Hepatocyte (in vitro differentiated cells): ENCODE data around the gene CD81. TPM values are rescaled to one million over a fixed set of nuclear protein-coding genes. Genes with fewer than 3 reads are reported as not detected.

Experiments used
- DNase-seq: peaks from one replicate; pipeline ENCODE4 v3.0.0-alpha.2; 2016; ENCODE audit warnings: low spot score
- H2AFZ ChIP-seq: fragments of 200-600 bp; sonication (generic); 2 replicates; pipeline ENCODE4 v1.6.0; 2016; ENCODE audit warnings: antibody characterized with exemption, mild to moderate bottlenecking
- H3K27ac ChIP-seq: fragments of 200-600 bp; sonication (generic); 2 replicates; pipeline ENCODE4 v1.5.1; 2016; ENCODE audit warnings: mild to moderate bottlenecking
- H3K27me3 ChIP-seq: fragments of 200-600 bp; sonication (generic); 2 replicates; pipeline ENCODE4 v1.6.1; 2016
- H3K36me3 ChIP-seq: fragments of 200-600 bp; sonication (generic); replicated peaks from 2 replicates; pipeline ENCODE4 v1.5.1; 2016; ENCODE audit warnings: low read depth; ENCODE audit not compliant: insufficient read depth
- H3K4me1 ChIP-seq: fragments of 200-600 bp; sonication (generic); 2 replicates; pipeline ENCODE4 v1.5.1; 2016; ENCODE audit warnings: mild to moderate bottlenecking, moderate library complexity; ENCODE audit not compliant: insufficient read depth
- H3K4me2 ChIP-seq: fragments of 200-600 bp; sonication (generic); 2 replicates; pipeline ENCODE4 v1.6.0; 2016
- H3K4me3 ChIP-seq: fragments of 200-600 bp; sonication (generic); 2 replicates; pipeline ENCODE4 v1.5.1; 2016; ENCODE audit warnings: mild to moderate bottlenecking
- H3K79me2 ChIP-seq: fragments of 200-600 bp; sonication (generic); 2 replicates; pipeline ENCODE4 v1.6.0; 2017; ENCODE audit warnings: mild to moderate bottlenecking
- H3K9me2 ChIP-seq: fragments of 200-600 bp; sonication (generic); replicated peaks from 2 replicates; pipeline ENCODE4 v1.6.0; 2017; ENCODE audit warnings: mild to moderate bottlenecking; ENCODE audit not compliant: insufficient read depth
- H3K9me3 ChIP-seq: fragments of 200-600 bp; sonication (generic); 2 replicates; pipeline ENCODE4 v1.5.1; 2016; ENCODE audit warnings: low read depth, mild to moderate bottlenecking
- H4K20me1 ChIP-seq: fragments of 200-600 bp; sonication (generic); 2 replicates; pipeline ENCODE4 v1.6.0; 2016; ENCODE audit warnings: mild to moderate bottlenecking; ENCODE audit not compliant: insufficient read depth, poor library complexity, severe bottlenecking
- CTCF ChIP-seq: fragments of 200-600 bp; sonication (generic); IDR thresholded peaks from 2 replicates; pipeline ENCODE4 v1.5.1; 2016; ENCODE audit warnings: antibody characterized with exemption, mild to moderate bottlenecking; ENCODE audit not compliant: poor library complexity
- EZH2 ChIP-seq: fragments of 200-600 bp; sonication (generic); IDR thresholded peaks from 2 replicates; pipeline ENCODE4 v1.6.1; 2016; ENCODE audit warnings: antibody characterized with exemption, mild to moderate bottlenecking, borderline replicate concordance
- EZH2phosphoT487 ChIP-seq: fragments of 200-600 bp; sonication (generic); IDR thresholded peaks from one replicate; pipeline ENCODE4 v1.6.1; 2018; ENCODE audit warnings: antibody characterized with exemption, mild to moderate bottlenecking, low read depth, moderate library complexity; ENCODE audit not compliant: unreplicated experiment, severe bottlenecking
- WGBS: methylation state at CpG from one replicate; pipeline ENCODE4 v1.1.6; 2016; ENCODE audit warnings: low lambda C conversion rate; ENCODE audit errors: missing lambda C conversion rate; 5-methylcytosine and 5-hydroxymethylcytosine counted together
- polyA plus RNA-seq: library from polyadenylated mRNA; unstranded; fragments of >200 nt; fragmentation: Nextera tagmentation; extraction: Ambion mirVana; gene quantifications from 2 replicates; pipeline ENCODE4 v1.2.1, GENCODE V29; 2016
- total RNA-seq: library from RNA; depleted of rRNA; stranded (reverse); fragments of >200 nt; gene quantifications from 2 replicates; pipeline ENCODE4 v1.2.3, GENCODE V29; 2014

Gene CD81
- total and polyA plus RNA-seq, 2 experiments from 2014 or later, result 233 to 472 TPM

GRCh38 chr11:2345050-2345449 is 32.1 kb upstream of the CD81 start:
- H3K9me3 ChIP-seq, result no peaks in the 10 kb centered on the region
- H3K79me2 ChIP-seq, result no peaks in the 10 kb centered on the region
- TF ChIP-seq EZH2 (no peak), CTCF (no peak), EZH2phosphoT487 (no peak)
- H3K4me1 ChIP-seq, result no peaks in the 10 kb centered on the region
- H3K9me2 ChIP-seq, result no peaks in the 10 kb centered on the region
- DNase-seq, result no peak
- WGBS, result 71% methylated on average over 2 of the region's 2 CpGs
- no peak overlapping the region for H3K4me2 ChIP-seq
- H3K4me3 ChIP-seq, result no peak overlapping the region
- H3K36me3 ChIP-seq, result no peaks in the 10 kb centered on the region
- H3K27me3 ChIP-seq, result no peaks in the 10 kb centered on the region
- H3K27ac ChIP-seq, result no peak overlapping the region
- H4K20me1 ChIP-seq, result no peaks in the 10 kb centered on the region
- H2AFZ ChIP-seq, result no peak overlapping the region

DNA sequence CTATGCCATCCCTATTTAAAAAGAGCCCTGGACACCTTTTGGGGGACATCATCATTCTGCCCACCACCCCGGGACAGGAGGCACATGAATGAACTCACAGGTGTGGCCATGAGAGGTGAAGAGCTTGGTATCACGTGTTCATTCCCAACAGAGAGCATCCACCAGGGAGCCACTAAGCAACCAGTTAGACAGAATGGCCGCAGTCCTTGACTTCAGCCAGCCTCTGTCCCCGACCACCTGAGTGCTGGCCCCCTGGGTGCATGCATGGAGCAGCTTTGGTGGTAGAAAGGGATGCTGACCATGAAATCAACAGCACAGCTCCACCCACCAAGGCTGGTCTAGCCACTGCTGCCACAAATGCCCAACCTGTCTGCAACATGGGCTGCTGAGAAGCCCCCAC is 31.1 kb upstream of the CD81 start:
- Histone ChIP-seq H3K27ac (no peak overlapping the region), H2AFZ (no peak overlapping the region), H3K79me2 (no peaks in the 10 kb centered on the region), H3K27me3 (no peaks in the 10 kb centered on the region), H3K9me3 (no peaks in the 10 kb centered on the region), H3K4me3 (no peak overlapping the region), H3K4me2 (no peak overlapping the region), H3K36me3 (no peaks in the 10 kb centered on the region), H4K20me1 (no peaks in the 10 kb centered on the region), H3K4me1 (no peaks in the 10 kb centered on the region), H3K9me2 (no peaks in the 10 kb centered on the region)
- TF ChIP-seq EZH2phosphoT487 (no peak), CTCF (no peak)
- no peak for DNase-seq
- 73% methylated on average over 4 of the region's 4 CpGs for WGBS

DNA sequence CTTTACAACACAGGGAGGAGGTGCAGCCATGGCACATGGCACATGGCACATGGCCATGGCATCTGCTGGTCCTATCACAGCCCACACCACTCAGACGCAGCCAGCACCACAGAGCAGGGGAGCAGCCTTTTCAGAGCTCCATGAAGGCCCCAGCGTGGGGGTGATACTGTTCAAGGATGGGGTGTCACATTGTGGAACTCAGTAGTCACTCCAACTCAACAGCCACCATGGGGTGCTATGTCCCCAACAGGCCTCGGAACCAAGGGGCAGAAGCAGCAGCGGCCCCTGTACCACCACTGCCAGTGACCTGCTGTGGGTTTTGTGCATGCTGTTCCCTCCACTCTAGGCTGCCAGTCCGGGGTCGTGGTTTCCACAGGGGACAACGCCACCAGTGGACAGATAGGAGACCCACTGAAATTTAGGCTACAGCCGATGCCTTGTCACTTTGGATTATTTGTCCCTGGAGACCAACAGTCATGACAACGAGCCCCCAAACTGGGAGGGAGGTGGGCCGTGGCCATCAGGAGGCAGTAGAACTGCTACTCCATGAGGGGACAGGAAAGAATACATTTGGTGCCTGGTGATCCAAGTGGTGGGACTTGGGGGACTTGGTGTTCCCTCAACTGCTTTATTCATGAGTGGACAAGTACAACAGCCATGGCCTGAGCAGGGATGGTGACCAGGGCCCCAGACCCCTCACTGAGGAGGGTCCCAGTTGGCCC is 30.4 kb upstream of the CD81 start:
- H3K27me3 ChIP-seq, result no peaks in the 10 kb centered on the region
- H3K4me2 ChIP-seq, result no peak overlapping the region

More for the DNA sequence above, 30.4 kb upstream of the CD81 start:
- no peaks in the 10 kb centered on the region for H3K9me2 ChIP-seq
- no peaks in the 10 kb centered on the region for H3K9me3 ChIP-seq
- DNase-seq, result no peak
- H2AFZ ChIP-seq, result no peak overlapping the region
- H3K4me1 ChIP-seq, result no peaks in the 10 kb centered on the region
- no peaks in the 10 kb centered on the region for H3K79me2 ChIP-seq
- no peak overlapping the region for H3K4me3 ChIP-seq
- no peak overlapping the region for H3K27ac ChIP-seq
- H3K36me3 ChIP-seq, result no peaks in the 10 kb centered on the region
- WGBS, result 80% methylated on average over 10 of the region's 10 CpGs
- no peaks in the 10 kb centered on the region for H4K20me1 ChIP-seq
- no peak for TF ChIP-seq CTCF
- no peak for TF ChIP-seq EZH2phosphoT487
- no peak for TF ChIP-seq EZH2
